Suprapubic skin (tissue), 4 donors: ENCODE measurements around the gene FGF13. TPM values are rescaled to one million over a fixed set of nuclear protein-coding genes. Genes with fewer than 3 reads are reported as not detected.

ENCODE experiments used
- DNase-seq, 2 donors: peaks; one replicate each; pipeline ENCODE4 v3.0.0-alpha.2; 2019; ENCODE audit warnings: low spot score in 2 of 2
- H3K27ac ChIP-seq: fragments of 200-600 bp; sonication (generic); one replicate; pipeline ENCODE4 v1.5.1; 2019
- H3K27me3 ChIP-seq: fragments of 200-600 bp; sonication (generic); one replicate; pipeline ENCODE4 v1.5.1; 2019
- H3K36me3 ChIP-seq: fragments of 200-600 bp; sonication (generic); one replicate; pipeline ENCODE4 v1.5.1; 2019
- H3K4me1 ChIP-seq: fragments of 200-600 bp; sonication (generic); one replicate; pipeline ENCODE4 v1.5.1; 2019
- H3K4me3 ChIP-seq: fragments of 200-600 bp; sonication (generic); one replicate; pipeline ENCODE4 v1.5.1; 2019; ENCODE audit warnings: mild to moderate bottlenecking
- H3K9me3 ChIP-seq: fragments of 200-600 bp; sonication (generic); one replicate; pipeline ENCODE4 v1.5.1; 2019
- EP300 ChIP-seq: sonication (generic); formaldehyde crosslinking; IDR thresholded peaks from one replicate; pipeline ENCODE4 v1.6.1; 2017; ENCODE audit warnings: antibody characterized with exemption
- POLR2A ChIP-seq, 2 donors: fragments of 450-650 bp; IDR thresholded peaks; one replicate each; pipeline ENCODE4 v1.6.1; 2017; ENCODE audit warnings: antibody characterized with exemption in 2 of 2, mild to moderate bottlenecking in 2 of 2, moderate library complexity in 2 of 2
- POLR2AphosphoS5 ChIP-seq, 3 donors: sonication (generic); formaldehyde crosslinking; IDR thresholded peaks; one replicate each; pipeline ENCODE4 v1.6.1; 2017; ENCODE audit warnings: antibody characterized with exemption in 3 of 3
- WGBS: methylation state at CpG from one replicate; pipeline ENCODE4 v1.1.5; 2018; 5-methylcytosine and 5-hydroxymethylcytosine counted together
- total RNA-seq, 4 donors: library from RNA; depleted of rRNA; stranded (reverse); fragments of >200 nt; gene quantifications; one replicate each; pipeline ENCODE4 v1.1.0, GENCODE V29; 2016
- TF ChIP-seq, protein P1 (sequence below), 2 donors: fragments of 200-600 bp in 1 of 2; fragments of 450-650 bp in 1 of 2; sonication (generic) in 1 of 2; IDR thresholded peaks; one replicate each; pipeline ENCODE4 v1.5.1; 2016 to 2019; ENCODE audit warnings: antibody characterized with exemption in 2 of 2, mild to moderate bottlenecking in 1 of 2, moderate library complexity in 1 of 2

FGF13 gene
- 1 to 10 TPM; 1.4 to 5.2 (median 1.8) TPM for total RNA-seq

DNA sequence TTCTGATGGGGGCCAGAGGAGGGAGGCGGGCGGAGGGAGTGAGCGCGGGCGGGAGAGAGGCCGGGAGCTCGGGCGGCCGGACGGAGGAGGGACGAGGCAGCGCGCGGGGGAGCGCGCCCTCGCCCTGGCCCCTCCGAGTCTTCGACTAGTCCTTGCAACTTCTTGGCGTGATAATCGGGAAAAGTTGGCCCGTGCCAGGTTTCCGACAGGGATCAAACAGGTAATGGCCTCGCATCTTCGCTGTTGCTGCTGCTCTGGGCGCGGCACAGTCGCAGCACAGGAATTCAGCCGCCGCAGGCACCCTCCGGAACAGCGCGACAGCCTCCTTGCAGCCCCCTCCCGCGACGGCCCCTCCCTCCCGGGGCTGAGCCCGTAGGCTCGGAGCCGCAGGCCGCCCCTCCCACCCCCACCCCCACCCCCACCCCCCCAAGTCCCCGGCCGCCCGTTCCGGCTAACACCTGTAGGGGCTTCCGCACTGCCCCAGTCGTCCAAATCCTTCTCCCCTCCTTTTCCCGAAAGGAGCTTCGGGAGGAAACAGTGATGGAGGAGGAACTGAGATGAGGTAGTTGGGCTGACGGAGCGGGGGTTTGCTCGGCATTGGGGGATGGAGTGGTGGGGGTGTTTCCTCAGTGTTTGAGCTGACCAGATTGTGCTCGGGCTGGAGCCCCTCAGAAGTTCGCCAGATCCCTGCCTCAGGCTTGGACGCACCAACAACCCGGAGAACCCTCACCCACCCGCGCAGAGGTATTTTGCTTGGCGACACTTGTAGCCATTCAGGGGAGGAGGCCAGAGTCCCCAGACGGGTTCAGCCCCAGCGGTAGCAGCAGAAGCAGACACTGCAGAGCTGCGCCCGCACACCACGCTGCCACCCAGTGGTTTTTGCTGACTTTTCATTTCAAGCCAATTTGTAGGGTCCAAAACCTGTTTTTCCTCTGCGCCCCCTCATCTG is at the start of gene FGF13:
TSS of gene FGF13 (minus strand) at position 319 of the 949 bp plus-strand sequence. CDS start 714 bp downstream, outside the sequence.
- 23% methylated on average over 21 of the region's 65 CpGs for WGBS
- H3K4me1 ChIP-seq, result peaks cover 2% of the 10 kb centered on the region
- DNase-seq, result peak in 1 of 2 donors; percentile 63
- no peak within 1 kb of the TSS for H3K27ac ChIP-seq
- no peaks in the 10 kb centered on the region for H3K9me3 ChIP-seq
- H3K27me3 ChIP-seq, result peaks cover 6% of the 10 kb centered on the region
- no peaks in the 10 kb centered on the region for H3K36me3 ChIP-seq
- TF ChIP-seq, protein P1, sequence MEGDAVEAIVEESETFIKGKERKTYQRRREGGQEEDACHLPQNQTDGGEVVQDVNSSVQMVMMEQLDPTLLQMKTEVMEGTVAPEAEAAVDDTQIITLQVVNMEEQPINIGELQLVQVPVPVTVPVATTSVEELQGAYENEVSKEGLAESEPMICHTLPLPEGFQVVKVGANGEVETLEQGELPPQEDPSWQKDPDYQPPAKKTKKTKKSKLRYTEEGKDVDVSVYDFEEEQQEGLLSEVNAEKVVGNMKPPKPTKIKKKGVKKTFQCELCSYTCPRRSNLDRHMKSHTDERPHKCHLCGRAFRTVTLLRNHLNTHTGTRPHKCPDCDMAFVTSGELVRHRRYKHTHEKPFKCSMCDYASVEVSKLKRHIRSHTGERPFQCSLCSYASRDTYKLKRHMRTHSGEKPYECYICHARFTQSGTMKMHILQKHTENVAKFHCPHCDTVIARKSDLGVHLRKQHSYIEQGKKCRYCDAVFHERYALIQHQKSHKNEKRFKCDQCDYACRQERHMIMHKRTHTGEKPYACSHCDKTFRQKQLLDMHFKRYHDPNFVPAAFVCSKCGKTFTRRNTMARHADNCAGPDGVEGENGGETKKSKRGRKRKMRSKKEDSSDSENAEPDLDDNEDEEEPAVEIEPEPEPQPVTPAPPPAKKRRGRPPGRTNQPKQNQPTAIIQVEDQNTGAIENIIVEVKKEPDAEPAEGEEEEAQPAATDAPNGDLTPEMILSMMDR (IDR thresholded peaks at IDR 0.05), result no peak
- no peak for TF ChIP-seq POLR2A (IDR thresholded peaks at IDR 0.05)
- no peak for TF ChIP-seq POLR2AphosphoS5 (IDR thresholded peaks at IDR 0.05)
- TF ChIP-seq EP300, result no peak
- H3K4me3 ChIP-seq, result peak within 1 kb of the TSS; percentile 50

DNA sequence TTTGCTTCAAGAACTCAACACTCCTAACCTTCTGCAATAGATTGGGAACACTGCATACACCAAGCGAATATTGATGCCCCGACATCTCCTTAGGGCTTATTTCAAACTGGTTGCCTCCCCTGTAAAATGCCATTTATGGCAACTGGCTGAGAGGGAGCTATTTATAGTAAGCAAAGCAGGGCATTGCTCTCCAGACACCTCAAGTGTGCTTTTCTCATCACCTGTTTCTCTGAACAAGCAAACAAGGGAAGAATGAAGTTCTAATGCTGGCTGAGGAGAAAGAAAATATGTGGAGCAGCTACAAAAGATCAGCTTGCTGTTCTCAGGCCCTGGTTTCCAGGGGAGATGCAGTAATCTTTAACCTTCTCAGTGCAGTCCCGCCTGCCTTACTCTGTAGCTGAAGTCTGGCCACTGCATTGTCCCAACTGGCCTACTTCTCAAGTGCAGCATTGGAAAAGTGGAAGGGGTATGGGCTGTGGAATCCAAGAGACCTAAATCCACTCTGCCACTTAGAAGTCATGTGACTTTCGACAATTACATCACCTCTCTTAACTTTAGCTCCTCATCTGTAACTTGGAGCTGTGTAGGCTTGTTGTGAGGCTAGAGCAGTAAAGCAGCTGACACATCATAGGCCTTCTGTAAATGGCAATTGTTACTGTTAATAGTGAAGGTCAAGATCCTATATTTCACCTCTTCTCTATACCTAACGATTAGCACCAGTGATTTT is 47.9 kb upstream of the FGF13 start:
- Histone ChIP-seq H3K27me3 (no peaks in the 10 kb centered on the region), H3K27ac (no peak overlapping the region), H3K9me3 (no peaks in the 10 kb centered on the region), H3K4me1 (no peaks in the 10 kb centered on the region), H3K36me3 (no peaks in the 10 kb centered on the region), H3K4me3 (no peak overlapping the region)
- DNase-seq, result no peak
- WGBS, result 64% methylated on average over 5 of the region's 5 CpGs
- TF ChIP-seq POLR2AphosphoS5 (IDR thresholded peaks at IDR 0.05) (no peak), EP300 (no peak), POLR2A (IDR thresholded peaks at IDR 0.05) (no peak)
- TF ChIP-seq, protein P1 (IDR thresholded peaks at IDR 0.05), result no peak

GRCh38 chrX:138756234-138756633 is 44.7 kb upstream of the FGF13 start:
- no peaks in the 10 kb centered on the region for H3K36me3 ChIP-seq
- no peaks in the 10 kb centered on the region for H3K9me3 ChIP-seq
- H3K4me1 ChIP-seq, result no peaks in the 10 kb centered on the region
- H3K27ac ChIP-seq, result no peak overlapping the region
- no peak for DNase-seq
- H3K4me3 ChIP-seq, result no peak overlapping the region
- no peaks in the 10 kb centered on the region for H3K27me3 ChIP-seq
- no peak for TF ChIP-seq EP300
- TF ChIP-seq POLR2AphosphoS5 (IDR thresholded peaks at IDR 0.05), result no peak
- no peak for TF ChIP-seq POLR2A (IDR thresholded peaks at IDR 0.05)
- TF ChIP-seq, protein P1 (IDR thresholded peaks at IDR 0.05), result no peak
- 13% methylated on average over 2 of the region's 2 CpGs for WGBS

GRCh38 chrX:138754861-138755260 is 43.3 kb upstream of the FGF13 start:
- no peak for DNase-seq
- no peaks in the 10 kb centered on the region for H3K9me3 ChIP-seq
- WGBS, result 69% methylated on average over 2 of the region's 2 CpGs
- H3K27me3 ChIP-seq, result no peaks in the 10 kb centered on the region
- H3K4me1 ChIP-seq, result no peaks in the 10 kb centered on the region
- no peak overlapping the region for H3K27ac ChIP-seq
- TF ChIP-seq EP300, result no peak
- TF ChIP-seq, protein P1 (IDR thresholded peaks at IDR 0.05), result no peak
- no peak for TF ChIP-seq POLR2A (IDR thresholded peaks at IDR 0.05)
- TF ChIP-seq POLR2AphosphoS5 (IDR thresholded peaks at IDR 0.05), result no peak
- H3K36me3 ChIP-seq, result no peaks in the 10 kb centered on the region
- H3K4me3 ChIP-seq, result no peak overlapping the region

- no peak for TF ChIP-seq EP300
- TF ChIP-seq POLR2A (IDR thresholded peaks at IDR 0.05), result no peak
- TF ChIP-seq, protein P1 (IDR thresholded peaks at IDR 0.05), result no peak
- TF ChIP-seq POLR2AphosphoS5 (IDR thresholded peaks at IDR 0.05), result no peak
- no peaks in the 10 kb centered on the region for H3K36me3 ChIP-seq
- no peaks in the 10 kb centered on the region for H3K27me3 ChIP-seq
- DNase-seq, result no peak
- no peaks in the 10 kb centered on the region for H3K4me1 ChIP-seq
- H3K9me3 ChIP-seq, result no peaks in the 10 kb centered on the region
- H3K4me3 ChIP-seq, result no peak overlapping the region
- 25% methylated on average over 3 of the region's 3 CpGs for WGBS
- H3K27ac ChIP-seq, result no peak overlapping the region
Observed at GRCh38 chrX:138748480-138748879, 37.0 kb upstream of the FGF13 start.
